Neural crest cell (in vitro differentiated cells): Measurements from ENCODE around the gene PTH. TPM values are rescaled to one million over a fixed set of nuclear protein-coding genes. Genes with fewer than 3 reads are reported as not detected.

ENCODE experiments used
- DNase-seq: peaks from one replicate; pipeline ENCODE4 v3.0.0; 2021; ENCODE audit warnings: low read depth, mixed read lengths, low spot score
- H3K27ac Mint-ChIP-seq: one replicate; pipeline ENCODE4 v1.8.0; 2021; ENCODE audit warnings: mild to moderate bottlenecking, mixed read lengths; ENCODE audit not compliant: unreplicated experiment
- H3K27me3 Mint-ChIP-seq: 2 replicates; pipeline ENCODE4 v1.8.0; 2021; ENCODE audit warnings: low read depth, mild to moderate bottlenecking, mixed read lengths
- H3K36me3 Mint-ChIP-seq: 2 replicates; pipeline ENCODE4 v1.8.0; 2021; ENCODE audit warnings: low read depth, mild to moderate bottlenecking, mixed read lengths
- H3K4me1 Mint-ChIP-seq: 2 replicates; pipeline ENCODE4 v1.8.0; 2021; ENCODE audit warnings: mixed read lengths
- H3K4me3 Mint-ChIP-seq: one replicate; pipeline ENCODE4 v1.8.0; 2021; ENCODE audit warnings: mild to moderate bottlenecking, mixed read lengths
- H3K9me3 Mint-ChIP-seq: 2 replicates; pipeline ENCODE4 v1.8.0; 2021; ENCODE audit warnings: mixed read lengths
- long read RNA-seq: library from polyadenylated mRNA; unstranded; transcript quantifications from one replicate; pipeline ENCODE4 v2.0.0, GENCODE V29; 2020
- total RNA-seq: library from RNA; stranded (reverse); gene quantifications from 2 replicates; pipeline ENCODE4 v1.2.1, GENCODE V29; 2021
- TF ChIP-seq, protein P1 (sequence below): fragments of 200-600 bp; sonication (generic); conservative IDR thresholded peaks from 2 replicates; pipeline ENCODE4 v1.5.0; 2021; ENCODE audit warnings: antibody characterized with exemption, mild to moderate bottlenecking

PTH gene
- total RNA-seq, result not detected in 2 replicates
- long read RNA-seq, result 0 reads

GRCh38 chr11:13495929-13496328 lies at the start of gene PTH:
TSS of gene PTH (minus strand) at chr11:13495997. CDS start at chr11:13492855, 3,142 bp downstream.
- H3K4me1 Mint-ChIP-seq, result peaks cover 4% of the 10 kb centered on the region
- no peak for DNase-seq
- H3K27me3 Mint-ChIP-seq, result peaks cover 3% of the 10 kb centered on the region
- peaks cover 3% of the 10 kb centered on the region for H3K9me3 Mint-ChIP-seq
- TF ChIP-seq, protein P1, sequence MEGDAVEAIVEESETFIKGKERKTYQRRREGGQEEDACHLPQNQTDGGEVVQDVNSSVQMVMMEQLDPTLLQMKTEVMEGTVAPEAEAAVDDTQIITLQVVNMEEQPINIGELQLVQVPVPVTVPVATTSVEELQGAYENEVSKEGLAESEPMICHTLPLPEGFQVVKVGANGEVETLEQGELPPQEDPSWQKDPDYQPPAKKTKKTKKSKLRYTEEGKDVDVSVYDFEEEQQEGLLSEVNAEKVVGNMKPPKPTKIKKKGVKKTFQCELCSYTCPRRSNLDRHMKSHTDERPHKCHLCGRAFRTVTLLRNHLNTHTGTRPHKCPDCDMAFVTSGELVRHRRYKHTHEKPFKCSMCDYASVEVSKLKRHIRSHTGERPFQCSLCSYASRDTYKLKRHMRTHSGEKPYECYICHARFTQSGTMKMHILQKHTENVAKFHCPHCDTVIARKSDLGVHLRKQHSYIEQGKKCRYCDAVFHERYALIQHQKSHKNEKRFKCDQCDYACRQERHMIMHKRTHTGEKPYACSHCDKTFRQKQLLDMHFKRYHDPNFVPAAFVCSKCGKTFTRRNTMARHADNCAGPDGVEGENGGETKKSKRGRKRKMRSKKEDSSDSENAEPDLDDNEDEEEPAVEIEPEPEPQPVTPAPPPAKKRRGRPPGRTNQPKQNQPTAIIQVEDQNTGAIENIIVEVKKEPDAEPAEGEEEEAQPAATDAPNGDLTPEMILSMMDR, result no peak
- no peaks in the 10 kb centered on the region for H3K36me3 Mint-ChIP-seq
- H3K27ac Mint-ChIP-seq, result no peak within 1 kb of the TSS
- H3K4me3 Mint-ChIP-seq, result no peak within 1 kb of the TSS

GRCh38 chr11:13538044-13538443 lies 42.2 kb upstream of the PTH start:
- TF ChIP-seq, protein P1, result no peak
- Mint-ChIP-seq H3K27ac (no peak overlapping the region), H3K9me3 (peaks cover 13% of the 10 kb centered on the region), H3K4me3 (no peak overlapping the region), H3K27me3 (peaks cover 6% of the 10 kb centered on the region), H3K36me3 (peaks cover 15% of the 10 kb centered on the region), H3K4me1 (no peaks in the 10 kb centered on the region)
- no peak for DNase-seq

- TF ChIP-seq, protein P1, result no peak
- Mint-ChIP-seq H3K27me3 (peaks cover 3% of the 10 kb centered on the region), H3K4me1 (no peaks in the 10 kb centered on the region), H3K27ac (no peak overlapping the region), H3K36me3 (peaks cover 14% of the 10 kb centered on the region), H3K9me3 (peaks cover 19% of the 10 kb centered on the region), H3K4me3 (no peak overlapping the region)
- no peak for DNase-seq
Observed at GRCh38 chr11:13535819-13536218, 40.0 kb upstream of the PTH start.

DNA sequence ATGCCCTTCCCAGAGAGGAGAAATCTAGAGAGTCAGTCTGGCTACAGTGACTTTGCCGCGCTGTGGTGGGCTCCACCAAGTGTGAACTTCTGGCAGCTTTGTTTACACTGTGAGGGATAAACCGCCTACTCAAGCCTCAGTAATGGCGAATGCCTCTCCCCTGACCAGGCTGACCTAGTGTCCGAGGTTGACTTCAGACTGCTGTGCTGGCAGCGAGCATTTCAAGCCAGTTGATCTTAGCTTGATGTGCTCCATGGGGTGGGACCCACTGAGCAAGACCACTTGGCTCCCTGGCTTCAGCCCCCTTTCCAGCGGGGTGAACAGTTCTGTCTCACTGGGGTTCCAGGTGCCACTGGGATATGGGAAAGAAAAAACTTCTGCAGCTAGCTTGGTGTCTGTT lies 38.6 kb upstream of the PTH start:
- H3K36me3 Mint-ChIP-seq, result peaks cover 14% of the 10 kb centered on the region
- no peak overlapping the region for H3K4me3 Mint-ChIP-seq
- peaks cover 3% of the 10 kb centered on the region for H3K27me3 Mint-ChIP-seq
- H3K4me1 Mint-ChIP-seq, result no peaks in the 10 kb centered on the region
- peaks cover 16% of the 10 kb centered on the region for H3K9me3 Mint-ChIP-seq
- TF ChIP-seq, protein P1, result no peak
- no peak for DNase-seq
- no peak overlapping the region for H3K27ac Mint-ChIP-seq

GRCh38 chr11:13525257-13525656 lies 29.5 kb upstream of the PTH start:
- H3K4me3 Mint-ChIP-seq, result no peak overlapping the region
- H3K4me1 Mint-ChIP-seq, result no peaks in the 10 kb centered on the region
- H3K36me3 Mint-ChIP-seq, result no peaks in the 10 kb centered on the region
- no peak for DNase-seq
- peaks cover 6% of the 10 kb centered on the region for H3K9me3 Mint-ChIP-seq
- peaks cover 13% of the 10 kb centered on the region for H3K27me3 Mint-ChIP-seq
- H3K27ac Mint-ChIP-seq, result no peak overlapping the region
- TF ChIP-seq, protein P1, result no peak

- DNase-seq, result no peak
- Mint-ChIP-seq H3K36me3 (no peaks in the 10 kb centered on the region), H3K4me3 (no peak overlapping the region), H3K27ac (no peak overlapping the region), H3K4me1 (no peaks in the 10 kb centered on the region), H3K9me3 (peaks cover under 1% of the 10 kb centered on the region), H3K27me3 (no peaks in the 10 kb centered on the region)
- TF ChIP-seq, protein P1, result no peak
Observed at GRCh38 chr11:13503393-13503792, 7.6 kb upstream of the PTH start.
